Right lobe of liver (tissue), 6 donors: ENCODE results near the gene LEMD1. TPM values are rescaled to one million over a fixed set of nuclear protein-coding genes. Genes with fewer than 3 reads are reported as not detected.

Experiments
- ATAC-seq, 4 donors: fragments of 200-7000 bp; cut with Tn5 transposase; one replicate each; pipeline ENCODE4 v1.9.1; 2020; ENCODE audit warnings: mild to moderate bottlenecking in 4 of 4, moderate library complexity in 4 of 4
- DNase-seq, 3 donors: peaks; one replicate each; pipeline ENCODE4 v3.0.0-alpha.2; 2020
- H3K27ac ChIP-seq, 3 donors: fragments of 200-600 bp; one replicate each; pipeline ENCODE4 v1.8.0; 2022
- H3K27me3 ChIP-seq, 2 donors: fragments of 200-600 bp; one replicate each; pipeline ENCODE4 v1.8.0; 2022
- H3K36me3 ChIP-seq, 4 donors: fragments of 200-600 bp; sonication (generic) in 1 of 4; one replicate each; pipeline versions ENCODE4 v1.5.1 to v1.8.0; 2017 to 2022; ENCODE audit warnings: control low read depth in 1 of 4
- H3K4me1 ChIP-seq, 4 donors: fragments of 200-600 bp; sonication (generic) in 1 of 4; one replicate each; pipeline versions ENCODE4 v1.5.1 to v1.8.0; 2017 to 2022; ENCODE audit warnings: control low read depth in 1 of 4
- H3K4me3 ChIP-seq, 3 donors: fragments of 200-600 bp; one replicate each; pipeline ENCODE4 v1.8.0; 2022
- H3K9me3 ChIP-seq, 4 donors: fragments of 200-600 bp; sonication (generic) in 1 of 4; one replicate each; pipeline versions ENCODE4 v1.5.1 to v1.8.0; 2017 to 2022; ENCODE audit warnings: control low read depth in 1 of 4
- CTCF ChIP-seq, 4 donors: fragments of 200-600 bp in 3 of 4; fragments of 450-650 bp in 1 of 4; IDR thresholded peaks; one replicate each; pipeline versions ENCODE4 v1.5.1 to v1.8.0; 2016 to 2022; ENCODE audit warnings: antibody characterized with exemption in 4 of 4, mild to moderate bottlenecking in 2 of 4
- POLR2A ChIP-seq: fragments of 450-650 bp; IDR thresholded peaks from one replicate; pipeline ENCODE4 v1.6.1; 2017; ENCODE audit warnings: antibody characterized with exemption, mild to moderate bottlenecking
- WGBS: methylation state at CpG from one replicate; pipeline ENCODE4 v1.1.6; 2018; ENCODE audit warnings: low coverage, low lambda C conversion rate; ENCODE audit not compliant: insufficient coverage; ENCODE audit errors: missing lambda C conversion rate; 5-methylcytosine and 5-hydroxymethylcytosine counted together
- intact Hi-C, 2 donors: fragments of 100-400 bp; cut with DNase I; formaldehyde crosslinking; loops; one replicate each; pipeline versions ENCODE4 v1.11.2 to v1.14.1; 2022
- total RNA-seq, 6 experiments: library from RNA; depleted of rRNA in 2 of 6; stranded (reverse); fragments of >200 nt in 2 of 6; fragmentation: NEBNext Ultra II Directional in 3 of 6; extraction: Animal tissue kit (Norgen Biotek cat#: 25700) in 3 of 6; gene quantifications; one replicate each; pipeline versions ENCODE4 v1.1.0 to v1.2.4, GENCODE V29; 2016 to 2023
- donor health status: DM: no; HTN: yes; CAD: no.
- donor health status: DM: no; HTN: no; CAD: no.
- donor health status: DM: no; HTN: no; CAD: no.
- donor health status: DM: no; HTN: yes; CAD: no.
- donor health status: DM: no; HTN: yes; CAD: no.

LEMD1 gene
- total RNA-seq, 6 experiments from 2014 or later = not detected

GRCh38 chr1:205380882-205381281 lies 41.0 kb downstream of the LEMD1 start:
- no peak for ATAC-seq
- Histone ChIP-seq H3K4me1 (no peaks in the 10 kb centered on the region), H3K4me3 (no peak overlapping the region), H3K9me3 (no peaks in the 10 kb centered on the region), H3K27ac (no peak overlapping the region), H3K27me3 (no peaks in the 10 kb centered on the region), H3K36me3 (no peaks in the 10 kb centered on the region)
- 92% methylated on average over 2 of the region's 2 CpGs for WGBS
- intact Hi-C loops = no loop called here
- DNase-seq = no peak
- TF ChIP-seq POLR2A (no peak), CTCF (IDR thresholded peaks at IDR 0.05) (no peak)

GRCh38 chr1:205379056-205379455 lies 42.8 kb downstream of the LEMD1 start:
- no peaks in the 10 kb centered on the region for H3K4me1 ChIP-seq
- WGBS = 68% methylated on average over 7 of the region's 8 CpGs
- no peak overlapping the region for H3K27ac ChIP-seq
- TF ChIP-seq POLR2A (no peak), CTCF (IDR thresholded peaks at IDR 0.05) (no peak)
- H3K4me3 ChIP-seq = no peak overlapping the region
- no peaks in the 10 kb centered on the region for H3K36me3 ChIP-seq
- H3K9me3 ChIP-seq = no peaks in the 10 kb centered on the region
- ATAC-seq = no peak
- intact Hi-C loops = no loop called here
- no peak for DNase-seq
- peaks cover 0 to 4% of the 10 kb centered on the region in 2 donors for H3K27me3 ChIP-seq

GRCh38 chr1:205377355-205377754 lies 44.5 kb downstream of the LEMD1 start:
- H3K27me3 ChIP-seq = peaks cover 0 to 15% of the 10 kb centered on the region in 2 donors
- H3K27ac ChIP-seq = no peak overlapping the region
- ATAC-seq (no peak), DNase-seq (no peak)
- WGBS = 50% methylated on average over 1 of the region's 3 CpGs
- H3K9me3 ChIP-seq = no peaks in the 10 kb centered on the region
- no peaks in the 10 kb centered on the region for H3K36me3 ChIP-seq
- no peaks in the 10 kb centered on the region for H3K4me1 ChIP-seq
- intact Hi-C loops = no loop called here
- H3K4me3 ChIP-seq = no peak overlapping the region
- no peak for TF ChIP-seq POLR2A
- TF ChIP-seq CTCF (IDR thresholded peaks at IDR 0.05) = no peak

DNA sequence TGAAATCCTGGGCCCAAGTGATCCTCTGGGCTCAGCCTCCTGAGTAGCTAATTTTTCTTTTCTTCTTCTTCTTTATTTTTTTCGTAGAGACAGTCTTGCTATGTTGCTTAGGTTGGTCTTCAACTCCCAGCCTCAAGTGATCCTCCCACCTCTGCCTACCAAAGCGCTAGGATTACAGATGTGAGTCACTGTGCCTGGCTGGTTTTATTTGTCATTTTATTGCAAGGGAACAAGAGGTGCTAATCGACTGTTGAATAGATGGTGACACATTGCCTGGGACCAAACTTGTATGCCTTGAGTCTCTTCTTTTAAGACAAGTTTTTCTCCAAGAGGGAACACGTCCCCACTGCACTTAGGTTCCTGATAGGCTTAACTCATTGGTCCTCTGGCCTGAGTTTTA lies 45.1 kb downstream of the LEMD1 start:
- no peak for TF ChIP-seq CTCF (IDR thresholded peaks at IDR 0.05)
- no peak for TF ChIP-seq POLR2A
- peaks cover 0 to 19% of the 10 kb centered on the region in 2 donors for H3K27me3 ChIP-seq
- H3K4me3 ChIP-seq = no peak overlapping the region
- DNase-seq (no peak), ATAC-seq (no peak)
- intact Hi-C loops = no loop called here
- H3K4me1 ChIP-seq = no peaks in the 10 kb centered on the region
- WGBS = 50% methylated on average over 4 of the region's 4 CpGs
- H3K36me3 ChIP-seq = no peaks in the 10 kb centered on the region
- no peak overlapping the region for H3K27ac ChIP-seq
- H3K9me3 ChIP-seq = no peaks in the 10 kb centered on the region
